Gastrocnemius medialis (tissue), 4 donors: ENCODE results near the gene PHF2. TPM values are rescaled to one million over a fixed set of nuclear protein-coding genes. Genes with fewer than 3 reads are reported as not detected.

Experiments used
- ATAC-seq, 2 donors: fragments of 150-250 bp; one replicate each; pipeline ENCODE4 v1.9.1; 2016
- DNase-seq, 2 donors: peaks; one replicate each; pipeline ENCODE4 v3.0.0-alpha.2; 2019
- H3K27ac ChIP-seq, 4 donors: fragments of 200-600 bp; sonication (generic); 1 replicate in 1 of 4; 2 replicates in 3 of 4; pipeline ENCODE4 v1.5.1; 2016 to 2018; ENCODE audit warnings: mild to moderate bottlenecking in 2 of 4, moderate library complexity in 1 of 4
- H3K27me3 ChIP-seq, 3 donors: fragments of 200-600 bp; sonication (generic) in 2 of 3; 1 replicate in 1 of 3; 2 replicates in 2 of 3; pipeline versions ENCODE4 v1.5.1 to v1.6.0; 2016 to 2019; ENCODE audit warnings: mild to moderate bottlenecking in 1 of 3, moderate library complexity in 1 of 3
- H3K36me3 ChIP-seq, 2 donors: fragments of 200-600 bp; sonication (generic) in 1 of 2; one replicate each; pipeline ENCODE4 v1.5.1; 2017 to 2018
- H3K4me1 ChIP-seq, 2 donors: fragments of 200-600 bp; sonication (generic) in 1 of 2; one replicate each; pipeline ENCODE4 v1.5.1; 2016 to 2017; ENCODE audit warnings: mild to moderate bottlenecking in 2 of 2
- H3K4me3 ChIP-seq, 4 donors: fragments of 200-600 bp; sonication (generic) in 3 of 4; 1 replicate in 1 of 4; 2 replicates in 3 of 4; pipeline ENCODE4 v1.5.1; 2016 to 2019; ENCODE audit warnings: mild to moderate bottlenecking in 2 of 4
- H3K9me3 ChIP-seq, 3 donors: fragments of 200-600 bp; sonication (generic) in 2 of 3; 1 replicate in 1 of 3; 2 replicates in 2 of 3; pipeline ENCODE4 v1.5.1; 2016 to 2019
- CTCF ChIP-seq, 5 experiments: fragments of 450-650 bp in 3 of 5; fragments of 200-600 bp in 2 of 5; sonication (generic) in 2 of 5; IDR thresholded peaks in 4 of 5; conservative IDR thresholded peaks in 1 of 5; 1 replicate in 4 of 5; 2 replicates in 1 of 5; pipeline ENCODE4 v1.5.1; 2016 to 2019; ENCODE audit warnings: antibody characterized with exemption in 5 of 5, mild to moderate bottlenecking in 3 of 5, moderate library complexity in 3 of 5
- POLR2A ChIP-seq, 2 donors: fragments of 450-650 bp; IDR thresholded peaks; one replicate each; pipeline ENCODE4 v1.6.1; 2017; ENCODE audit warnings: antibody characterized with exemption in 2 of 2, mild to moderate bottlenecking in 2 of 2, moderate library complexity in 2 of 2
- in situ Hi-C, 4 donors: fragments of 200-750 bp; cut with MboI; loops; one replicate each; pipeline versions ENCODE4 v1.15.0 to v1.8.0; 2017; ENCODE audit warnings: low sequenced_read_pairs in 4 of 4
- intact Hi-C: fragments of 100-400 bp; cut with DNase I; formaldehyde crosslinking; loops from one replicate; pipeline ENCODE4 v1.15.1; 2023; ENCODE audit warnings: low total_unique reads
- total RNA-seq, 4 donors: library from RNA; depleted of rRNA; stranded (reverse); fragments of >200 nt; gene quantifications; one replicate each; pipeline versions ENCODE4 v1.1.0 to v1.2.3, GENCODE V29; 2016

PHF2 gene
- total RNA-seq, 4 donors from 2014 or later: 18.8 to 24.3 (median 21.9) TPM

DNA sequence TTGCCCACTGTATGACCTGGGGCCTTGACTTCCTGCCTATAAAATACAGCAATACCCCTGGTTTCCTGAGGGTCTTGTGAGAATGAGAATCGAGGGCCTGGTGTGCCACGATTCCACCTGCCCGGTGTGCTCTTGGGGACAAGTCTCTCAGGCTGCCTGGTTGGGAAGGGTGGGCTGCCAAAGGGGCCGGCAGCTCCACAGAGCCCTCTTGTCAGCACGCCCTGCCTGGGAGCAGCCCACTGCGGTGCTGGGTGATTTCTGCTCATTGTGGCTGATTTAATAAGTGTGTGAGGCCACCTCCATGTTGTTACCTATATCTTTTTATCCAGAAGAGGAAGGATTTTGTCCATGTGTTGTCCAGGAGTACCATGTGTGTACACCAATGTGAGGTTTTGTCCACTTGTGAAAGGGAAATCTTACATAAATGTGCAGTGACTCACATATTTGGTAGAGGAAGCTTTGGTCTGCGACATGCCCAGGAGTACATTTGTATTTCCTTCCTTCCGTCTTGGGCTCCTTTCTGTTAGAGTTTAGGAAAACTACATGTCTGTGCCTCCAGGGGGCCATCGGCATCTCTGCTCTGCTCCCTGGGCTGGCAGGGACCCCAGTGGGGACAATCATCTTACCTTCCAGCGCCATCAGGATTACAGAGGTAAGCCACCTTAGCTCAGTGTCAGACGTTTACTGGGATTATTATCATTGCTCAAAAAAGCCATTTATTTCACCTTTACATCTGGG is 108.6 kb downstream of the PHF2 start:
- in situ Hi-C loops: loop anchor here in 3 of 4 donors (5.0 to 25.0 kb wide), 3 partner anchors 277 to 527 kb away; no protein-coding TSS in a partner anchor
- TF ChIP-seq CTCF (IDR thresholded peaks at IDR 0.05 in 4 of 5, conservative IDR thresholded peaks at IDR 0.05 in 1 of 5) (no peak), POLR2A (IDR thresholded peaks at IDR 0.05) (no peak)
- Histone ChIP-seq H3K27me3 (no peaks in the 10 kb centered on the region), H3K4me1 (no peaks in the 10 kb centered on the region), H3K4me3 (no peak overlapping the region), H3K27ac (no peak overlapping the region), H3K36me3 (no peaks in the 10 kb centered on the region), H3K9me3 (peaks cover 0 to 4% (median 0%) of the 10 kb centered on the region in 3 donors)
- no peak for DNase-seq
- no peak for ATAC-seq
- intact Hi-C loops: no loop called here

- Histone ChIP-seq H3K36me3 (no peaks in the 10 kb centered on the region), H3K4me1 (no peaks in the 10 kb centered on the region), H3K27ac (no peak overlapping the region), H3K27me3 (no peaks in the 10 kb centered on the region), H3K4me3 (no peak overlapping the region), H3K9me3 (peaks cover 0 to 4% (median 0%) of the 10 kb centered on the region in 3 donors)
- ATAC-seq (no peak), DNase-seq (no peak)
- TF ChIP-seq CTCF (IDR thresholded peaks at IDR 0.05 in 4 of 5, conservative IDR thresholded peaks at IDR 0.05 in 1 of 5) (no peak), POLR2A (IDR thresholded peaks at IDR 0.05) (no peak)
- in situ Hi-C loops: loop anchor here in 3 of 4 donors (10.0 to 25.0 kb wide), 2 partner anchors 278 to 526 kb away; no protein-coding TSS in a partner anchor
- intact Hi-C loops: no loop called here
These were observed 109.9 kb downstream of the PHF2 start for GRCh38 chr9:93686127-93686879.

GRCh38 chr9:93686880-93687236 is 110.5 kb downstream of the PHF2 start:
- Histone ChIP-seq H3K4me1 (no peaks in the 10 kb centered on the region), H3K9me3 (peaks cover 0 to 4% (median 0%) of the 10 kb centered on the region in 3 donors), H3K4me3 (no peak overlapping the region), H3K27me3 (no peaks in the 10 kb centered on the region), H3K27ac (no peak overlapping the region), H3K36me3 (no peaks in the 10 kb centered on the region)
- ATAC-seq: no peak
- intact Hi-C loops: no loop called here
- DNase-seq: no peak
- TF ChIP-seq POLR2A (IDR thresholded peaks at IDR 0.05) (no peak), CTCF (IDR thresholded peaks at IDR 0.05 in 4 of 5, conservative IDR thresholded peaks at IDR 0.05 in 1 of 5) (no peak)
- in situ Hi-C loops: loop anchor here in 3 of 4 donors (10.0 to 25.0 kb wide), 2 partner anchors 278 to 525 kb away; no protein-coding TSS in a partner anchor

DNA sequence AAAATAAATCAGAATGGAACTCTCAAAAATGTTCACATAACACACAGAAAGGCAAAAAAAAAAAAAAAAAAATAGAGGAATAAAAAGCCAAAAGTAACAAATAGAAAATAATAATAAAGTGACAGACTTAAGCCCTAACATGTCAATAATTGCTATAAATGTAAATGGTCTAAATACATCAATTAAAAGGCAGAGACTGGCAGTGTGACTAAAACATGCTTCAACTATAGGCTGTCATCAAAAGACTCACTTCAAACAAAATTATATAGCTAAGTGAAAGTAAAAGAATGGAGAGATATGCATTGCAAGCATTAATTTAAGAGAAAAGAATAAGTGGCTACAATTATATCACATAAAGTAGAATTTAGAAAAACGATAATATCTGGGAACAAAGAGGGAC is 114.2 kb downstream of the PHF2 start:
- in situ Hi-C loops: loop anchor here in 1 of 4 donors (25.0 kb wide), 1 partner anchor 522 kb away; no protein-coding TSS in a partner anchor
- Histone ChIP-seq H3K36me3 (no peaks in the 10 kb centered on the region), H3K9me3 (peaks cover 0 to 4% (median 0%) of the 10 kb centered on the region in 3 donors), H3K4me3 (no peak overlapping the region), H3K4me1 (no peaks in the 10 kb centered on the region), H3K27me3 (no peaks in the 10 kb centered on the region), H3K27ac (no peak overlapping the region)
- ATAC-seq (no peak), DNase-seq (no peak)
- no peak for TF ChIP-seq POLR2A (IDR thresholded peaks at IDR 0.05)
- TF ChIP-seq CTCF (IDR thresholded peaks at IDR 0.05 in 4 of 5, conservative IDR thresholded peaks at IDR 0.05 in 1 of 5): no peak
- intact Hi-C loops: no loop called here
